DMS114 treated with DMSO at 0.1 percent for 48 hours (cell line): ENCODE results near the gene IFT122.
A peak's percentile ranks its signal among the peaks of the same experiment; 100 is the strongest.
"Not testable (repeated sequence)": the region's sequence is repeated elsewhere in the genome, so short reads cannot be mapped to it uniquely, and the experiment has no call there.

Experiments
- DNase-seq: peaks from one replicate; lab custom pipeline; 2025; ENCODE audit not compliant: unreplicated experiment; lab: John Stamatoyannopoulos, UW

The IFT122 gene

DNA sequence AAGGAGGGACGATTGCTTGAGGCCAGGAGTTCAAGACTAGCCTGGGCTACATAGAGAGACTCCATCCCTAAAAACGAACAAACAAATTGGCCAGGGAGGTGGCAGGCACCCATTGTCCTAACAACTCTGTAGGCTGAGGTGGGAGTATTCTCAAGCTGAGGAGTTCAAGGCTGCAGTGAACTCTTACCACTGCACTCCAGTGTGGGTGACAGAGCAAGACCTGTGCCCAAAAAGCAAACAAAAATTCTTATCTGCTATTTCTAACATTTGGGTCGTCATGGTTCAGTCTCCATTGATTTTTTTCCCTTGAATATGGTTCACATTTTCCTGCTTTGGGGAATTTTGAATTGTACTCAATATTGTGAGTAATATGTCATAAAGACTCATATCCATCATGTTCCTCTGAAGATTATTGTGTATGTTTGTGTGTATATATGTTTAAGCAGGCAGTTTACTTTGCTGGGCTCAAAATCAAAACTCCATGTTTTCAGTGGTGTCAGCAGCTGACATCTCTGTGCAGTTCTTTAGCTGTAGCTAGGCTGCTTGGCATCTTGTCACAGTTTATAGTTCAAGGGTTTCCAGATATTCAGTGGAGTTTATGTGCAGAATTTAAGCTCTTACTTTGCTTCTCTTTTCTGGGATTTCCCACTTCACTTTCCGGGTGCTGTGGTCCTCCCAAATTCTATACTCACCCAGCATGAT, 33.2 kb downstream of the IFT122 start:
- no peak for DNase-seq

DNA sequence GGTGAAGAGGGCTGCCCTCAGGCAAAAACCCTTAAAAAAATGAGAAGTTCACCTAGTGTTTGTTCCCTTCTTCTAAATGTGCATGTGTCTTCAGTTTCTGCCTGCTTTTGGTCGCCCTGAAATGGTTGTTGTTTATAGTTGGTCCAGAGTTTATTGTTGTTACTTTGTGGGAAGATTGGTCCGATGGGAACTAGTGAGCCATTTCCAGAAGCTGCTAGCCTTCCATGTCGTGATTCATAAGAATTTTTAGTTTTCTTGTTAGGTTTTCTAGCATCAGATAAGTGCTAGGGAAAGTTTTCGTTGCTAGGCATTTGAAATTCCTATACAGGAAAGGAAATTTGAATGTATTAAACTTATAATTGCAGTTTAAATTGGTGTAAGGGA, 33.7 kb downstream of the IFT122 start:
- no peak for DNase-seq

DNA sequence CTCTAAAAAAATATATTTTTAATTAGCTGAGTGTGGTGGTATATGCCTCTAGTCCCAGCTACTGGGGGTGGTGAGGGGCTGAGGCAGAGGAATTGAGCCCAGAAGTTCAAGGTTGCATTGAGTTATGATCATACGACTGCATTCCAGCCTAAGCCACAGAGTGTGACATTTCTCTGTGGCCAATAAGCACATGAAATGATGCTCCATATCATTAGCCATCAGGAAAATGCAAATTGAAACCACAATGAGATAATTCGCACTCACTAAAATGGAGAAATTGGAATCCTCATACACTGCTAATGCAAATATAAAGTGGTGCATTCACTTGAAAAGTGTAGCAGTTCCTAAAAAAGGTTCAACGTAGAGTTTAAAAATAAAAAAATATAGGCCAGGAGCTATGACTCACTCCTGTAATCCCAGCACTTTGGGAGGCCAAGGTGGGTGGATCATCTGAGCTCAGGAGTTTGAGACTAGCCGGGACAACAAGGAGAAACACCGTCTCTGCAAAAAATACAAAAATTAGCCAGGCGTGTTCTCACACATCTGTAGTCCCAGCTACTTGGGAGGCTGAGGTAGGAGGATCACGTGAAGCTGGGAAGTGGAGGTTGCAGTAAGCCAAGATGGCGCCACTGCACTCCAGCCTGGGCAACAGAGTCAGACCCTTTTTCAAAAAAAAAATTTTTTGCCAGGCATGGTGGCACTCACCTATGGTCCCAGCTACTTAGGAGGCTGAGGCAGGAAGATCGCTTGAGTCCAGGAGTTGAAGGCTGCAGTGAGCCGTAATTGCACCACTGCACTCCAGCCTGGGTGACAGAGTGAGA, 35.2 kb downstream of the IFT122 start:
- no peak for DNase-seq

DNA sequence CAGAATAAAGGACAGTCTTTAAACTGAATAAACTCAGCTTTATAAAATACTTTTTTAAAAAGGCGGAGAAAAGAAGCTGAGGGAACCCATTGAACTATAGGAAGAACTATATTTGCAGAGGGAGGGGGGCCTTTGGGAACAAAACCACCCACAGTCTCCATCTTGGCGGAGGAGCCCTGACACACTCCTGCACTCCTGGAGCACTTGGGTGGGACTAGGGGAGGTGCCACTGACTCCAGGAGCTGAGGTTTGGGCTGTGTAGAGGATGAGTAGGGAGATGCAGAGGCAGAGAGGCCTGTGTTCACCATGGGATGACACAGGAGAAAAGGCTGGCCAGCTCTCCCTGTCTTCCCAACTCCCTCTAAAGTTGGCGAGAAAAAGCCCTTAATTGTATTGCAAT, 35.8 kb downstream of the IFT122 start:
- DNase-seq = no peak

DNA sequence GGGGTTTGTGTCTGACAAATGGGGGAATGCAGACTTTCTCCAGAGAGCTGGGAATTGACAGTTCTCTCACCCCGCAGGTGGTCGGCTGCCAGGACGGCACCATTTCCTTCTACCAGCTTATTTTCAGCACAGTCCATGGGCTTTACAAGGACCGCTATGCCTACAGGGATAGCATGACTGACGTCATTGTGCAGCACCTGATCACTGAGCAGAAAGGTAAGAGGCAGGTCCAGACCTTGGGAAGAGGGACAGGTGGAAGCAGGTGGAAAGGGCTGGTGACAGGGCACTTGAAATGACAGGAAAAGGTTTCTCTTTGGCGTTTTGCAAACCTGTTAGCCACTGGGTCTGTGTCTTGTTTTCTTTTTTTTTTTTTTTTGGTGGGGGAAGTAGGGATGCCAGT, 36.6 kb downstream of the IFT122 start:
- no peak for DNase-seq

DNA sequence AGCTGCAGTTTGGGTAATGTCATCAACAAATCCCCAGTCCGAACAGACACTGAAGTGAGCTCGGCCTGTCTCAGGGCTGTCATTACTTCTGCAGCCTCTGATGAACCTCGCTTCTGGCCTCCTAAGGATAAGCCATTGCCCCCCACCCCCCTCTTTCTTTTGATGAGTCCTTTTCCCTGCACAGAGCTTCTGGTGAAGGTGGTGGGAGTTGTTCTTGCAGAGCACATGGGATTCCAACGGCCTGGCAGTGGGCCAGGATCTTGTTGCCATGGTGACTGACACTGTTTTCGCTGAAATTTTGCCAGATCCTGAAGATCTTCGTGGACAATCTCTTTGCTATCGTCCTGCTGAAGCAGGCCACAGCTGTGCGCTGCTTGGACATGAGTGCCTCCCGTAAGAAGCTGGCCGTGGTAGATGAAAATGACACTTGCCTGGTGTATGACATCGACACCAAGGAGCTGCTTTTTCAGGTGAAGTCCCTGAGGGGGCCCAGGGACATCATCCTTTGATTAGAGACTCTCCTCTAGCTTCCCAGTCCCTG, 41.3 kb downstream of the IFT122 start:
- not testable (repeated sequence) for DNase-seq

DNA sequence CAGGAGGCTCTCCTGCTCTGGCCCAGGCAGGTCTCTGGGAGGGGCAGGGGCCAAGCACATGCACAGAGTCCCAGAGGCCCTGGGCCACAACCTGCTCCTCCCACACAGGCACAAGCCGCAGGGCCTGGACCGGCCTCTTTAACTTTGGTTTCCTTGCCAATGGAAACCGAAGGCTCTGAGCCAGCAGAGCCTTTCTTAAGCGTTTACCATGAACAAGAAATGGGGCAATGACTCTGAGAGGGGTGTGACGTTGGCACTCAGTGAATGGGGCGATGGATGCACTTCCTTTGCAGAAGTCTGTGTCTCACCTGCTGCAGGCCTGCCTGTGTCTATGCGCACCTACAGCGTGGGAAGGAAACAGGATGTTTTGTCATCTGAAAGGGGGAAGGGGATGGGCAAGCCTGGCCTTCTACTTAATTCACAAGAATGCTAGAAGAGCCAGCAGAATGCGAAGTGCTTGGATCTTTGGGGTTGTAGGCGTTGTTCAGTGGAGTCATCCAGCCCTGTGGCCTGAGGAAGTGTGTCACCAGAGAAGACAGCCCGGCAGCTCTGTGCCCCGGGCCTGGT, 41.8 kb downstream of the IFT122 start:
- DNase-seq = no peak

DNA sequence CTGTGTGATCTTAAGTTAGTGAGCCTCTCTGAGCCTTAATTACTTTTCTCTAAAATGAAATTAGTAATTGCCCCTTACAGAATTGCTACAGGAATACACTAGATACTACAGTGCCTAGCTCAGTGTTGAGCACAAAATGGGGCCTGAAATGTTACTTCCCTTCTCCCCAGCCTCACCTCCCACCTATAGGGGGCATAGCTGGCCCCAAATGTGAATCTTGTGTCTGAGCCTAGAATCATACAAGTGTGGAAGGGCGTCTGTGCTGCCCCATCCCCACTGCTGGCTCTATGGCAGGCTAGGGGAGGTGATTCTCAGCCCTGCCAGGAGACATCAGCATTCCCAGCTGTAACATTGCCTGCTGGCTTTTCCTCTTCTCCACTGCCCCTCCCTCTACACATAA, 42.7 kb downstream of the IFT122 start:
- DNase-seq = no peak

DNA sequence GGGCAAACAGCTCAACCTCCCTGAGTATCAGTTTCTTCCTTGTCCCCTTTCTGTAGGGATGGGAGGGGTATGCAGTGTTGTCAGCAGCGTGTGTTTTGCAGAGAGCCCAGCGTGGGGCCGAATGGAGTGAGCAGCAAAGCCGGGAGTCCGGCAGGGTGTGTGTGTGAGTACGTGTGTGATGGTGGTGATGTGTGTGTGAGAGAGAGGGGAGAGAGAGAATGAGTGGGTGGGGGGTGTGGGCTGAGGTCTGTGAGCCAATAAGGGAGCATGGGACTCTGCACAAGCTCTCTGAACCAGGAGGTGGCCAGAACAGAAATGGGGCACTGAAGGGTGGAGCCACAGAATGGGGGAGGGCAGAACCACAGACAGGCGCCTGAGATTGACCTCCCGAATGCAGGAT, 43.8 kb downstream of the IFT122 start:
- DNase-seq = no peak

DNA sequence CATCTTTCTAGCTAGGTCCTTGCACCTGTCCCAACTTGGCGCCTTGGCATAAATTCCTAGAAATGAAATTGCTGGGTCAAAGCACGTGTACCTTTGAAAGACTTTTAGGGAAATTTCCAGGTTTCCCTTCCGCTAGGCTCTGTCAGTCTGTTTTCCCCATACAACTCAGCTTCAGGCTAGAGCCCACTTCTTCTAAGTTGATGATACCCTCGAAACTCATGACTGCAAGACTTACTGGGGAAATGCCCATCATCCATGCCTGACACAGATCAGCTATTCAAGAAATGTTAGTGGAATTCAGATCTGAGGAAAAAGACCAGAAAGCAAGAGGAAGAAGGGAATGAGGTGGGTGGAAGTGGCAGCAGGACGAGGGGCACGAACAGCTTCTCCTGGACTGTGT, 45.1 kb downstream of the IFT122 start:
- not testable (repeated sequence) for DNase-seq

DNA sequence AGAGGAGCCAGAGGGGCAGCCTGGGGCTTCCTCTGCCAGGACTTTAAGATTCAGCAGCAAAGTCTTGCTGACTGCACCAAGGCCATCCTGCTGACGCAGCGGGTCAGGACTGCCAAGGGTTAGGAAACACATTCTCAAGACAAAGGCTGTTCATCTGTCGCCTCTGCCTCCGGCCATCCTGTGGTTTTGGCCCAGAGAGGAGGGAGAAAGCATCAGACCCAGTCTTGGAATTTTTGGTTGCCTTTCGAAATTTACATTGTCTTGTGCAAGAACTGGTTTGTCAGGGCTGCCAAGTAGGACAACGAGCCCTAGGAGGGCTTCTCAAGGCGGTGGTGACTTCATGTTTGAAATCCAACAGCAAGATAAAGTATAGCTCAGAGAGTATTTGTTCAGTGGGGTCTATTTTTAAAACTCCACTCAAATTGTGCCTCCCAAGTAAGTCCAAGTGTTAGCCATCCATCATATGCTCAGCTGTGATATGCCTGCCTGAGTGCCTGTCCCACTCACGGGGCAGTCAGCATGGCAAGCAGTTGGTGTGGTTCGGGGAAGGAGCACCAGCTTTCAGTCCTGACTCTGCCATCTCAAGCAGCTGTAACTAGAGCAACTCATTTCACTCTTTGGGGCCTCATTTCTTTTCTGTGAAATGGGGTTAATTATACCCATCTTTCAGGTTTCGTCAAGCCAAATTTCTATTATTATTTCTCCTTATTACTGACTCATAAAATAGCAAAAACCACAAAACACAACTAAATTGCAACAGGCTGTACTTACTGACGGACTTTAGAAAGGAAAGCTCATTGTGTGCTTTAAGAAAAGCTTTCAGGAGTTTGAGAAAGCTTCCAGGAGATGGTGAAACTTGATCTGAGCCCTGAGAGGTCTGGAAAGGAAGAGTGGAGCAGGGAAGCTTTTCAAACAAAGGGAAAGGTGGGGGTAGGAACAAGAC, 46.0 kb downstream of the IFT122 start:
- no peak for DNase-seq

DNA sequence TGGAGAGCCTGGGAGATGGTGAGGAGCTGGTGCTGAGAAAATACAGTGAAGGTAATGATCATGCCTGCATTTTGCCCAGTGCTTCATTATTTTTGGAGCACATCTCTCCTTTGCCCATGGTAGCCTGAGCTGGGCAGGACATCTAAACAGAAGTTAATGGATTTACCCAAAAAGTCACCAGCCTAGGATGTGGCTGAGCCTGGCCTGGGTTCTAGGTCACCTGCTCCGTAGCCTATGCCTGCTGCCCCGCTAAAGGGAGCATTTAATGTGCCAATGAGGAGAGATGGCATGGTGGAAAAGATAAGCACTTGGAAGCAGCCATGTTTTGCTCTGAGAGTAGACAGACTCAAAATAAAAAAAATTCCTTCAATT, 46.6 kb downstream of the IFT122 start:
- no peak for DNase-seq

DNA sequence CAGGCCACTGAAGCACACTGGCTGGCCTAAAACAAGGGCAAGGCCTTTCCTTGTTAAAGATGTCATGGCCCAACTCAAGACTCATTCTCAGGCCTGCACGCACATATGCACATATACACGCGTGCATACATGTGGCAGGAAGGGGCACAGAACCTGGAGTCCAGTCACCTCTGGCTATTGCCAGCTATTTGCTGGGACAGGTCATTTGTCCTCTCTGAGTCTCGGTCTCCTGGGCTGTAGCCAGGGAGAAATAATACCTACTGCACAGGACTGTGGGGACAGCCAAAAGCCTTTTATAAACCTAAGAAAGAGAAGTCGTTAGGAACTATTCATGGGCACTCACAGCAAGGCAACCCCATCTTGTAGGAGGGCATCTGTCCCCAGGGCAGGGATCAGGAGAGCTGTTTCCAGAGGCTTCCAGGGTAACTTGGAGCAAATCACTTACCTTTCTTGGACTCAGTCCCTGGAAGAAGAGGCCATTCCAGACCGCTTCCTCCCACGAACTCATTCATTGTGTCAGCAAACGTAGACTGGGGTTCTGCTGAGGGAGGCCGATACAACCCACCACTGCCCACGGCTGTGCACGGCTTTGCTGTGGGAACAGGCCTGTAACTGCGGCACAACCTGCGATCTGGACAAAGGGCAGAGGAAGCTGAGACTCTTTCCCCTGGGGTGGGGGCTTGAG, 47.3 kb downstream of the IFT122 start:
- no peak for DNase-seq

DNA sequence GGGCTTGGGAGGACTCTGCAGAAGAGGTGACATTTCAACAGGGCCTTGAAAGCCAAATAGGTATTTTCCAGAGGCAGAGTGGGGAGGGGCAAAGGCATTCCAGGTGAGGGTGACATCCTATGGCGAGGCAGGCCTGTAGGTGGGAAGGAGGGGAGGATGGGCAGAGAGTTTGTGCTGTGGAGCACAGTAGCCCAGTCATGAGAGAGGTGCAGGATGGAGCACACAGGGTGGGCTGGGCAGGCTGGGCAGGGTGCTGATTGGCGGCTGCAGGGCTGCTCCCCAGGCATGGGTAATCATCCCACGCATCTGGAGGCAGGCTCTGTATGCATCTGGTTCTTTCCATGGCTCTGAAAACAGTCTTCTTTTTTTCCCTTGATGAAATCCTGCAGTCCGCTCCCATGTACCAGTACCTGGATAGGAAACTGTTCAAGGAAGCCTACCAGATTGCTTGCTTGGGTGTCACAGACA, 47.9 kb downstream of the IFT122 start:
- DNase-seq = not testable (repeated sequence)

DNA sequence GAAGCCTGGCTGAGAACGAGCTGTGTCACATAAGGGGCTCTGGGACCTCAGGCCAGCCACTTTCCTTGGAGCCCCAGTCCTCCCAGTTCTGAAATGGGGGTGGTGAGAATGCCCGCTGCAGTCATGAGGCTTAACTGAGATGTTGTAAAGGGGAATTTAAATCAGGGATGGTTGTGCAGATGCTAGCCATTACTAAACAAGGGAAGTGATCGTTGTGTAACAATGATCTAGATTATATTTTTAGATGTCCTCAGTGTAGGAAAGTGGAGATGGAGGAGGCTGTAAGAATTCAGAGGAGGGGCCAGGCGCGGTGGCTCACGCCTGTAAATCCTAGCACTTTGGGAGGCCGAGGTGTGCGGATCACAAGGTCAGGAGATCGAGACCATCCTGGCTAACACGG, 49.2 kb downstream of the IFT122 start:
- not testable (repeated sequence) for DNase-seq

DNA sequence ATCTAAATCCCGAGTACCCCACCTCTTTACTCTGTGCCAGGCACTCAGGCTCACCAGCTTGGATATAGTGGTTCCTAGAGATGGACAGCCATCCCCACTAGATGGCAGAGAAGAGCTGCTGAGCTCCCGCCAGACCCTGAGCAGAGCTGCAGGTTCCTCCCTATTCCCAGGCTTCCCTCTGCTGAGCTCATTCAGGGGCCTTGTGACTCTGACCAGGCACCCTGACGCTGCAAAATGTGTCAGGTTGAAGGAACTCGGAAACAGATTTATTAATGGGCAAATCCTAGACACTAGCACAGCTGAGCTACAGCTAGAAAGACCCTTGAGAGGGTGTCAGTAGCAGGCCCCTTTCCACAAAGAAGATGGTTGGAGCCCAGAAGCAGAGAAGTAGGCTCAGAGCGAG, 50.2 kb downstream of the IFT122 start:
- peak; percentile 51 for DNase-seq

DNA sequence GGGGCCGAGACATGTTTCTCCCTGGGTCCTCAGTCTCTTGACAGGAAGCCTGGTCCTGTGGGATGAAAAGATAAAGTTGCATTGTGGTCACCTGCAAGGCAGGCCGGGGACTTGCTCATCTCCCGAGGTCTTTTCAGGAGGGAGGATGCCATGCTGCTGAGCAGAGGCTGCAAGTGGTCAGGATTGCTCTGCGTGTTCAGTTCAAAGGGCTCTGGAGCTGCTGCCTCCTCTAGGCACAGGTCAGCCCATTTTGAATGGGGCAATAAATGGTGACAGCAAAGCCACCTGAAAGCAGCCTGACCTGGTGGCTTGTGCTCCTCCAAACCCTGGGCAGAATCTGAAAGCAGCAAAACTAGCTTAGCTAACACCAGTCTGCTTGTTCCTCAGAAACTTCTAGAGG, 51.1 kb downstream of the IFT122 start:
- not testable (repeated sequence) for DNase-seq

DNA sequence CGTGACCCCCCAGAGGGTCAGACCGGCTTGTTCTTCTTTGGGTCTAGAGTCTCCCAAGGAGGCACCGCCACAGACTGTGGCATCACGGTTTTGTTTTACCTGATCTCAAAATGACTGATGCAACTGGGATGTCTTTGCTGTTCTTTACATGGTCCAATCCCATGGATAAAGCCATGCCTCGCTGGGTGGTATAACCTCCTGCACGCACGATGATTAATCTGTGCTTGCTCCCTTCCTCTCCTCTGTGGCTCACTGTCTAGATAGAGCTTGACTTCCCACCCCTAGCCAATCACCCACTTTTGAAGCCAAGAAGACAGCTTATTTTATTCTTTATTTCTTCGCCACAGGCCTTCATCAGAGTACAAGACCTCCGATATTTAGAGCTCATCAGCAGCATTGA, 51.8 kb downstream of the IFT122 start:
- DNase-seq = no peak

DNA sequence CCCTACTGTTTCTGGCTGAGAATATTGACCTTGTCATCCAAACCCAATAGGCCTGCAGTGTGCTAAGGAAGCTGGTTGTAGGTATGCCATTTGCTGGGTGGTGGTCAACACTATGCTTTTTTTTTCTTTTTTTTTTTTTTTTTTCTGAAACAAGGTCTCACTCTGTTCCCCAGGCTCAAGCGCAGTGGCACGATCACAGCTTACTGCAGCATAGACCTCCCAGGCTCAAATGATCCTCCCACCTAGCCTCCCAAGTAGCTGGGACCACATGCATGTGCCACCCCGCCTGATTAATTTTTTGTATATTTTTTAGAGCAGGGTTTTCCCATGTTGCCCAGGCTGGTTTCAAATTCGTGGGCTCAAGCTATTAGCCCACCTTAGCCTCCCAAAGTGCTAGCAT, 52.7 kb downstream of the IFT122 start:
- DNase-seq = no peak

DNA sequence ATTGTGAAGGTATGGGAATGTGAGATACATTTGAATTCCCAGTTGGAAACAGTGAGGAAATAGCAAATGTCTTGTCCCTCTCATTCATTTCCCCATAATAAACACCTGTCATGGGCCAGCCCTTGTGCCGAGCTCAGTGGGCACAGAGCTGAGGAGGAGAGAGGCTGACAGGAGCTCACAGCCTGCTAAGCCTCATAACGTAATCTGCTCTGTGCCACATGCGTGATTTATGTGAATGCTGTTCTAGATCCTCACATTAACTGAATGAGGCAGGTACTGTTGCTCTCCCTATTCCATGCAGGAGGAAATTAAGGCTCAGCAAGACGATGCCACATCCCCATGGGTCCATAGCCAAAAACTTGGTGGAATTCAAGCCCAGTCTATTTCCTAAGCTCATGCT, 53.2 kb downstream of the IFT122 start:
- DNase-seq = no peak
